ENCODE results near the gene G6PC3. TPM values are rescaled to one million over a fixed set of nuclear protein-coding genes. Genes with fewer than 3 reads are reported as not detected.
A peak's percentile ranks its signal among the peaks of the same experiment; 100 is the strongest.

Gene G6PC3
- total and polyA plus RNA-seq, 10 of the 15 experiments (the other 5 are each of a cell fraction or from before 2014, with no cell fraction given) = 13.0 to 93.7 (median 43.0) TPM

GRCh38 chr17:44123356-44124117, 53.0 kb downstream of the G6PC3 start, which contains the start of gene HDAC5 (continued):
- peak; percentile 97 for TF ChIP-seq RELB (IDR thresholded peaks at IDR 0.05; ENCODE audit: low read depth)
- TF ChIP-seq PAX8 (IDR thresholded peaks at IDR 0.05) = no peak
- TF ChIP-seq ZNF687 (IDR thresholded peaks at IDR 0.05) = peak; percentile 69
- peak; percentile 30 for TF ChIP-seq RELA (IDR thresholded peaks at IDR 0.05; ENCODE audit: borderline replicate concordance, partially characterized antibody)
- peak; percentile 33; the same call in 1 of the 2 replicates for TF ChIP-seq PKNOX1 (IDR thresholded peaks at IDR 0.05)
- TF ChIP-seq E2F8 (IDR thresholded peaks at IDR 0.05; ENCODE audit: low read depth, partially characterized antibody) = peak; percentile 25
- no peak for TF ChIP-seq POLR2AphosphoS5 (IDR thresholded peaks at IDR 0.05; ENCODE audit: low read length)
- no peak for TF ChIP-seq SPI1 (IDR thresholded peaks at IDR 0.05; ENCODE audit: borderline replicate concordance, insufficient read depth, low read depth, low read length)
- no peak for TF ChIP-seq BRCA1 (IDR thresholded peaks at IDR 0.05; ENCODE audit: low read depth, low read length)
- TF ChIP-seq E4F1 (IDR thresholded peaks at IDR 0.05; ENCODE audit: borderline replicate concordance, partially characterized antibody) = peak; percentile 63
- TF ChIP-seq POLR2A (IDR thresholded peaks at IDR 0.05; ENCODE audit: low read depth, low read length) = peak; percentile 71
- no peak for TF ChIP-seq EZH2 (IDR thresholded peaks at IDR 0.05; ENCODE audit: borderline replicate concordance, control insufficient read depth, low read depth, low read length)
- TF ChIP-seq MEF2B (IDR thresholded peaks at IDR 0.05; ENCODE audit: partially characterized antibody, poor library complexity, severe bottlenecking) = peak; percentile 68
- 0 out of 2 replicates have a peak, but pooled peaks have one; percentile 19 for TF ChIP-seq IRF3 (IDR thresholded peaks at IDR 0.05)
- TF ChIP-seq STAT1 (conservative IDR thresholded peaks at IDR 0.05) = no peak
